Measurements from ENCODE around the gene ADORA3. TPM values are rescaled to one million over a fixed set of nuclear protein-coding genes. Genes with fewer than 3 reads are reported as not detected.

ADORA3 gene
- total RNA-seq, 1 donor from 2014 or later = not detected

DNA sequence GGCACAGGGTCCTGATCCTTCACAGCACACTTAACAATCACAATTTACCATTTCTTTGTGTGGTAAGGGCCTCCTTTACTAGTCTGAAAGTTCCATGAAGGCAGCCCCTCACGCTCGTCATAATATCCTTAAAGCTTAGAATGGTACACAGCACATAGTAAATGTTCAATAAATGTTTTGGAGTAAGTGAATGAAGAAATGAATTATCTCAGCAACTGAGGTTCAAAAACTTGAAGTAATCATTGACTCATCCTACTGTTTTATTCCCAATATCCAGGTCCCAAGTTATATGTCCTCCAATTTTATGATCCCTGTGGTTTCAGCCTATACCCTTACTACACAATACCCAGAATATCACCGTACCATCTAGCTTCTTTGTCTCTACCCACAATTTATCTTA, 31.9 kb downstream of the ADORA3 start:
- H2AFZ ChIP-seq (ENCODE audit: low read depth, low read length) = no peak overlapping the region
- H3K4me2 ChIP-seq (ENCODE audit: low read length) = no peak overlapping the region
- Mint-ChIP-seq H3K27me3 (ENCODE audit: low read depth, unreplicated experiment) (no peaks in the 10 kb centered on the region), H3K4me1 (ENCODE audit: low read depth, unreplicated experiment) (no peaks in the 10 kb centered on the region), H3K36me3 (ENCODE audit: low read depth, unreplicated experiment) (peaks cover 2% of the 10 kb centered on the region), H3K4me3 (ENCODE audit: unreplicated experiment) (no peak overlapping the region), H3K27ac (ENCODE audit: unreplicated experiment) (no peak overlapping the region), H3K9me3 (ENCODE audit: unreplicated experiment) (no peaks in the 10 kb centered on the region)
- FAIRE-seq = no peak
- H3K9ac ChIP-seq (ENCODE audit: low read length) = no peak overlapping the region
- TF ChIP-seq, protein P1, sequence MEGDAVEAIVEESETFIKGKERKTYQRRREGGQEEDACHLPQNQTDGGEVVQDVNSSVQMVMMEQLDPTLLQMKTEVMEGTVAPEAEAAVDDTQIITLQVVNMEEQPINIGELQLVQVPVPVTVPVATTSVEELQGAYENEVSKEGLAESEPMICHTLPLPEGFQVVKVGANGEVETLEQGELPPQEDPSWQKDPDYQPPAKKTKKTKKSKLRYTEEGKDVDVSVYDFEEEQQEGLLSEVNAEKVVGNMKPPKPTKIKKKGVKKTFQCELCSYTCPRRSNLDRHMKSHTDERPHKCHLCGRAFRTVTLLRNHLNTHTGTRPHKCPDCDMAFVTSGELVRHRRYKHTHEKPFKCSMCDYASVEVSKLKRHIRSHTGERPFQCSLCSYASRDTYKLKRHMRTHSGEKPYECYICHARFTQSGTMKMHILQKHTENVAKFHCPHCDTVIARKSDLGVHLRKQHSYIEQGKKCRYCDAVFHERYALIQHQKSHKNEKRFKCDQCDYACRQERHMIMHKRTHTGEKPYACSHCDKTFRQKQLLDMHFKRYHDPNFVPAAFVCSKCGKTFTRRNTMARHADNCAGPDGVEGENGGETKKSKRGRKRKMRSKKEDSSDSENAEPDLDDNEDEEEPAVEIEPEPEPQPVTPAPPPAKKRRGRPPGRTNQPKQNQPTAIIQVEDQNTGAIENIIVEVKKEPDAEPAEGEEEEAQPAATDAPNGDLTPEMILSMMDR (IDR thresholded peaks at IDR 0.05; ENCODE audit: insufficient read depth, low read depth, low read length) = no peak
- TF ChIP-seq EZH2 (IDR thresholded peaks at IDR 0.05; ENCODE audit: insufficient read depth, low read length) = no peak
- no peaks in the 10 kb centered on the region for H3K27me3 ChIP-seq (ENCODE audit: insufficient read depth, low read length)
- no peaks in the 10 kb centered on the region for H3K4me1 ChIP-seq (ENCODE audit: insufficient read depth, low read length)
- no peak overlapping the region for H3K27ac ChIP-seq (ENCODE audit: low read depth, low read length)
- no peak for DNase-seq (ENCODE audit: low read depth)
- H3K4me3 ChIP-seq (ENCODE audit: insufficient read depth, low read depth, low read length) = no peak overlapping the region
- H3K79me2 ChIP-seq (ENCODE audit: insufficient read depth, low read length) = no peaks in the 10 kb centered on the region
- no peaks in the 10 kb centered on the region for H3K9me3 ChIP-seq (ENCODE audit: insufficient read depth, low read depth, low read length)
- H4K20me1 ChIP-seq (ENCODE audit: insufficient read depth, low read length) = no peaks in the 10 kb centered on the region
- no peaks in the 10 kb centered on the region for H3K36me3 ChIP-seq (ENCODE audit: insufficient read depth, low read length)

DNA sequence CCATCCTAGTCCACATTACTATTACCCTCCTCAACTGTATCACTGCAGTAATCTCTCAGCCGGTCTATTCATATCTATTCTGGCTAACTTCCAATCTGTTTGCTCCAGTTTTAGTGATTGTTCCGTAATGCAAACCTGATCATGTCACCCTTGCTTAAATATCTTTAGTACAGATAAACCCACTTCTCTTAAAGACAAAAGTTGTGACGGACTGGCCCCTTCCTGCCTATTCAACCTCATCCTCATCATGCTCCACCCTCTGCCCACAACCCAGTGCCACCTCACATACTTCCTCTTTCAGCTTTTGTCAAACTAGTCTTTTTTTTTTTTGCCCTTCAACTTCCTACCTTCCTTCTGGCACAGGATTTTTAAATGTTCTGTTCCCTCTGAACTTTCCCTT, 32.4 kb downstream of the ADORA3 start:
- no peaks in the 10 kb centered on the region for H3K36me3 ChIP-seq (ENCODE audit: insufficient read depth, low read length)
- TF ChIP-seq, protein P1 (IDR thresholded peaks at IDR 0.05; ENCODE audit: insufficient read depth, low read depth, low read length) = no peak
- TF ChIP-seq EZH2 (IDR thresholded peaks at IDR 0.05; ENCODE audit: insufficient read depth, low read length) = no peak
- no peak overlapping the region for H3K9ac ChIP-seq (ENCODE audit: low read length)
- H3K4me3 ChIP-seq (ENCODE audit: insufficient read depth, low read depth, low read length) = no peak overlapping the region
- DNase-seq (ENCODE audit: low read depth) (no peak), FAIRE-seq (no peak)
- H3K9me3 Mint-ChIP-seq (ENCODE audit: unreplicated experiment) = no peaks in the 10 kb centered on the region
- H3K4me2 ChIP-seq (ENCODE audit: low read length) = no peak overlapping the region
- no peaks in the 10 kb centered on the region for H3K9me3 ChIP-seq (ENCODE audit: insufficient read depth, low read depth, low read length)
- no peak overlapping the region for H3K4me3 Mint-ChIP-seq (ENCODE audit: unreplicated experiment)
- no peaks in the 10 kb centered on the region for H3K4me1 Mint-ChIP-seq (ENCODE audit: low read depth, unreplicated experiment)
- no peaks in the 10 kb centered on the region for H4K20me1 ChIP-seq (ENCODE audit: insufficient read depth, low read length)
- no peaks in the 10 kb centered on the region for H3K27me3 Mint-ChIP-seq (ENCODE audit: low read depth, unreplicated experiment)
- H3K27ac Mint-ChIP-seq (ENCODE audit: unreplicated experiment) = no peak overlapping the region
- H3K27ac ChIP-seq (ENCODE audit: low read depth, low read length) = no peak overlapping the region
- H3K36me3 Mint-ChIP-seq (ENCODE audit: low read depth, unreplicated experiment) = peaks cover 2% of the 10 kb centered on the region
- H3K27me3 ChIP-seq (ENCODE audit: insufficient read depth, low read length) = no peaks in the 10 kb centered on the region
- no peak overlapping the region for H2AFZ ChIP-seq (ENCODE audit: low read depth, low read length)
- H3K79me2 ChIP-seq (ENCODE audit: insufficient read depth, low read length) = no peaks in the 10 kb centered on the region
- H3K4me1 ChIP-seq (ENCODE audit: insufficient read depth, low read length) = no peaks in the 10 kb centered on the region

DNA sequence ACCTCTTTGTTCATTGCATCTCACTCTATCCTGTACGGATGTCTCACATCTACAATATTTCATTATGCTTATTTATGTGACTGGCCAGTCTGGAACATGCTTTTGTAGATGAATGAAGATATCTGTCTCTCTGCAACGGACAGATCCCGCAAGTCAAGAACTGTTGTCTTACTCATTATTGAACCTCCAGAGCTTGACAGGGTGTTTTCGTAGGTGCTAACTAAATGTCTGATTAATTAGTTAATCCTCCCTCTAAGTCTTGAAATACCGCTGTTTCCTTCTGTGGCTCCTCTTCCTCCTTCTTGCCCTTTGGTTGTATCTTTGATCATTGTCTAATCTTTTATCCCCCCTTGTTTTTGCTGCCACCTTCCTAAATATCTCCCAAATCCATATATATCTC, 32.8 kb downstream of the ADORA3 start:
- no peaks in the 10 kb centered on the region for H3K4me1 ChIP-seq (ENCODE audit: insufficient read depth, low read length)
- TF ChIP-seq, protein P1 (IDR thresholded peaks at IDR 0.05; ENCODE audit: insufficient read depth, low read depth, low read length) = no peak
- no peak for TF ChIP-seq EZH2 (IDR thresholded peaks at IDR 0.05; ENCODE audit: insufficient read depth, low read length)
- no peak overlapping the region for H3K27ac Mint-ChIP-seq (ENCODE audit: unreplicated experiment)
- no peak overlapping the region for H3K9ac ChIP-seq (ENCODE audit: low read length)
- peaks cover 2% of the 10 kb centered on the region for H3K36me3 Mint-ChIP-seq (ENCODE audit: low read depth, unreplicated experiment)
- no peak for FAIRE-seq
- no peak overlapping the region for H3K4me3 Mint-ChIP-seq (ENCODE audit: unreplicated experiment)
- H2AFZ ChIP-seq (ENCODE audit: low read depth, low read length) = no peak overlapping the region
- H3K27ac ChIP-seq (ENCODE audit: low read depth, low read length) = no peak overlapping the region
- no peaks in the 10 kb centered on the region for H3K79me2 ChIP-seq (ENCODE audit: insufficient read depth, low read length)
- no peaks in the 10 kb centered on the region for H3K9me3 ChIP-seq (ENCODE audit: insufficient read depth, low read depth, low read length)
- DNase-seq (ENCODE audit: low read depth) = no peak
- no peaks in the 10 kb centered on the region for H4K20me1 ChIP-seq (ENCODE audit: insufficient read depth, low read length)
- no peaks in the 10 kb centered on the region for H3K27me3 ChIP-seq (ENCODE audit: insufficient read depth, low read length)
- H3K4me3 ChIP-seq (ENCODE audit: insufficient read depth, low read depth, low read length) = no peak overlapping the region
- no peaks in the 10 kb centered on the region for H3K9me3 Mint-ChIP-seq (ENCODE audit: unreplicated experiment)
- no peaks in the 10 kb centered on the region for H3K27me3 Mint-ChIP-seq (ENCODE audit: low read depth, unreplicated experiment)
- H3K4me1 Mint-ChIP-seq (ENCODE audit: low read depth, unreplicated experiment) = no peaks in the 10 kb centered on the region
- no peak overlapping the region for H3K4me2 ChIP-seq (ENCODE audit: low read length)
- no peaks in the 10 kb centered on the region for H3K36me3 ChIP-seq (ENCODE audit: insufficient read depth, low read length)

All from astrocyte (in vitro differentiated cells and primary cell).